Panc1 (cell line): ENCODE measurements around the gene ATL2. TPM values are rescaled to one million over a fixed set of nuclear protein-coding genes. Genes with fewer than 3 reads are reported as not detected.

Experiments
- ATAC-seq: fragments of 200-7000 bp; cut with Tn5 transposase; 2 replicates; pipeline ENCODE4 v1.9.1; 2020; ENCODE audit warnings: mild to moderate bottlenecking, moderate library complexity
- BruUV-seq: library from RNA; stranded (reverse); fragments of 400-500 nt; replicated peaks from 2 replicates; lab custom pipeline; 2021; lab: Mats Ljungman, UMichigan
- CTCF ChIA-PET: fragments of 300-600 bp; sonication (Branson Sonifier 250); formaldehyde crosslinking; loops from one replicate; lab custom pipeline; 2022; ENCODE audit warnings: antibody characterized with exemption; lab: Charles Lee
- POLR2A ChIA-PET: fragments of 300-600 bp; sonication (Branson Sonifier 250); formaldehyde crosslinking; loops from one replicate; lab custom pipeline; 2022; ENCODE audit warnings: antibody characterized with exemption; lab: Charles Lee
- DNase-seq: peaks from one replicate; pipeline ENCODE4 v3.0.0-alpha.2; 2010; ENCODE audit warnings: low read depth, low spot score
- H3K27ac ChIP-seq: 2 replicates; pipeline ENCODE4 v1.5.1; 2011; ENCODE audit warnings: mild to moderate bottlenecking, low read length, inconsistent platforms
- H3K27me3 ChIP-seq: fragments of 200-500 bp; sonication (Bioruptor generic); 2 replicates; pipeline ENCODE4 v1.6.0; 2014; ENCODE audit warnings: low read length, inconsistent platforms; ENCODE audit not compliant: control insufficient read depth, insufficient read depth
- H3K36me3 ChIP-seq: fragments of 200-500 bp; sonication (Bioruptor generic); 2 replicates; pipeline ENCODE4 v1.5.1; 2014; ENCODE audit warnings: inconsistent platforms, mild to moderate bottlenecking, low read length, moderate library complexity; ENCODE audit not compliant: control insufficient read depth, insufficient read depth
- H3K4me1 ChIP-seq: 2 replicates; pipeline ENCODE4 v1.5.1; 2011; ENCODE audit warnings: inconsistent platforms, mild to moderate bottlenecking, low read length, moderate library complexity; ENCODE audit not compliant: control insufficient read depth, insufficient read depth
- H3K4me3 ChIP-seq, 2 experiments: 2 replicates each; pipeline ENCODE4 v1.5.1; 2011 to 2012; ENCODE audit warnings: low read depth in 2 of 2, low read length in 2 of 2, mild to moderate bottlenecking in 2 of 2, inconsistent platforms in 1 of 2, moderate library complexity in 1 of 2
- H3K9me3 ChIP-seq: fragments of 200-500 bp; sonication (Bioruptor generic); 2 replicates; pipeline ENCODE4 v1.5.1; 2014; ENCODE audit warnings: low read depth, mild to moderate bottlenecking, inconsistent platforms, low read length, moderate library complexity; ENCODE audit not compliant: control insufficient read depth, insufficient read depth
- POLR2AphosphoS5 ChIP-seq: IDR thresholded peaks from 2 replicates; pipeline ENCODE4 v1.6.1; 2012; ENCODE audit warnings: mild to moderate bottlenecking, low read depth, low read length, moderate library complexity
- SIN3A ChIP-seq: IDR thresholded peaks from 2 replicates; pipeline ENCODE4 v1.6.1; 2012; ENCODE audit warnings: low read depth, mild to moderate bottlenecking, low read length, moderate library complexity, borderline replicate concordance; ENCODE audit not compliant: insufficient read depth
- TCF7L2 ChIP-seq: IDR thresholded peaks from 2 replicates; pipeline ENCODE4 v1.6.1; 2011; ENCODE audit warnings: mild to moderate bottlenecking, low read depth, low read length, inconsistent platforms
- in situ Hi-C: cut with HindIII; loops from 2 replicates; pipeline ENCODE4 v1.10.0; 2016; ENCODE audit warnings: low sequenced_read_pairs, low pct_unique_long_range_greater_than_20kb
- intact Hi-C: fragments of 100-400 bp; cut with micrococcal nuclease; formaldehyde crosslinking; loops from one replicate; pipeline ENCODE4 v1.10.0; 2022; ENCODE audit not compliant: unreplicated experiment
- total RNA-seq: library from RNA; stranded (reverse); gene quantifications from one replicate; pipeline ENCODE4 v1.2.1, GENCODE V29; 2021; ENCODE audit not compliant: unreplicated experiment
- TF ChIP-seq, protein P1 (sequence below): fragments of 450-650 bp; IDR thresholded peaks from 2 replicates; pipeline ENCODE4 v1.5.1; 2017; ENCODE audit warnings: mild to moderate bottlenecking
- TF ChIP-seq, protein P2 (sequence below), 2 experiments: IDR thresholded peaks; 2 replicates each; pipeline ENCODE4 v1.6.1; 2011 to 2012; ENCODE audit warnings: low read depth in 2 of 2, control low read depth in 1 of 2, low read length in 1 of 2, mild to moderate bottlenecking in 1 of 2, moderate library complexity in 1 of 2; ENCODE audit not compliant: insufficient read depth in 1 of 2

The ATL2 gene
- total RNA-seq, 1 experiment from 2014 or later, result 78.7 TPM

DNA sequence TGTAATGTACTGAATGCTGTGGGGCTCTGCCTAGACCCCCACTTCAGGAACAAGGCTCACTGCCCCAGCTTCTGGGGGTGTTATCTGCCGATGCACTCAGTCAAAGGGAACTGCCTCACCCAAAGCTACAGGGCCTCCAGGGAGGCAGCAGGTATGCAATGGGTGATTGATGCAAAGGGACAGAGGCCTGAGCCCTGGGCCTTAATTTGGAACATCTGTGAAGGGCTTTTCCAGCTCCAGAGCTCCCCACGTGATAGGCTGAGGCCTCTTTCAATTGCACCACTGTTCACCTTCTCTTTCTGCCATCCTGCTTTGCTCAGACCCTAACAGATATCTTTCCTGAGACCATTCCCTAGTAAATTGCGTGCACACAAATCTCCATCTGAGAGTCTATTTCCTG is 131.0 kb downstream of the ATL2 start:
- in situ Hi-C loops (no loop called here), intact Hi-C loops (no loop called here)
- DNase-seq, result no peak
- no peak overlapping the region for H3K4me3 ChIP-seq
- ATAC-seq, result no peak
- TF ChIP-seq, protein P1, sequence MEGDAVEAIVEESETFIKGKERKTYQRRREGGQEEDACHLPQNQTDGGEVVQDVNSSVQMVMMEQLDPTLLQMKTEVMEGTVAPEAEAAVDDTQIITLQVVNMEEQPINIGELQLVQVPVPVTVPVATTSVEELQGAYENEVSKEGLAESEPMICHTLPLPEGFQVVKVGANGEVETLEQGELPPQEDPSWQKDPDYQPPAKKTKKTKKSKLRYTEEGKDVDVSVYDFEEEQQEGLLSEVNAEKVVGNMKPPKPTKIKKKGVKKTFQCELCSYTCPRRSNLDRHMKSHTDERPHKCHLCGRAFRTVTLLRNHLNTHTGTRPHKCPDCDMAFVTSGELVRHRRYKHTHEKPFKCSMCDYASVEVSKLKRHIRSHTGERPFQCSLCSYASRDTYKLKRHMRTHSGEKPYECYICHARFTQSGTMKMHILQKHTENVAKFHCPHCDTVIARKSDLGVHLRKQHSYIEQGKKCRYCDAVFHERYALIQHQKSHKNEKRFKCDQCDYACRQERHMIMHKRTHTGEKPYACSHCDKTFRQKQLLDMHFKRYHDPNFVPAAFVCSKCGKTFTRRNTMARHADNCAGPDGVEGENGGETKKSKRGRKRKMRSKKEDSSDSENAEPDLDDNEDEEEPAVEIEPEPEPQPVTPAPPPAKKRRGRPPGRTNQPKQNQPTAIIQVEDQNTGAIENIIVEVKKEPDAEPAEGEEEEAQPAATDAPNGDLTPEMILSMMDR, result no peak
- TF ChIP-seq, protein P2, sequence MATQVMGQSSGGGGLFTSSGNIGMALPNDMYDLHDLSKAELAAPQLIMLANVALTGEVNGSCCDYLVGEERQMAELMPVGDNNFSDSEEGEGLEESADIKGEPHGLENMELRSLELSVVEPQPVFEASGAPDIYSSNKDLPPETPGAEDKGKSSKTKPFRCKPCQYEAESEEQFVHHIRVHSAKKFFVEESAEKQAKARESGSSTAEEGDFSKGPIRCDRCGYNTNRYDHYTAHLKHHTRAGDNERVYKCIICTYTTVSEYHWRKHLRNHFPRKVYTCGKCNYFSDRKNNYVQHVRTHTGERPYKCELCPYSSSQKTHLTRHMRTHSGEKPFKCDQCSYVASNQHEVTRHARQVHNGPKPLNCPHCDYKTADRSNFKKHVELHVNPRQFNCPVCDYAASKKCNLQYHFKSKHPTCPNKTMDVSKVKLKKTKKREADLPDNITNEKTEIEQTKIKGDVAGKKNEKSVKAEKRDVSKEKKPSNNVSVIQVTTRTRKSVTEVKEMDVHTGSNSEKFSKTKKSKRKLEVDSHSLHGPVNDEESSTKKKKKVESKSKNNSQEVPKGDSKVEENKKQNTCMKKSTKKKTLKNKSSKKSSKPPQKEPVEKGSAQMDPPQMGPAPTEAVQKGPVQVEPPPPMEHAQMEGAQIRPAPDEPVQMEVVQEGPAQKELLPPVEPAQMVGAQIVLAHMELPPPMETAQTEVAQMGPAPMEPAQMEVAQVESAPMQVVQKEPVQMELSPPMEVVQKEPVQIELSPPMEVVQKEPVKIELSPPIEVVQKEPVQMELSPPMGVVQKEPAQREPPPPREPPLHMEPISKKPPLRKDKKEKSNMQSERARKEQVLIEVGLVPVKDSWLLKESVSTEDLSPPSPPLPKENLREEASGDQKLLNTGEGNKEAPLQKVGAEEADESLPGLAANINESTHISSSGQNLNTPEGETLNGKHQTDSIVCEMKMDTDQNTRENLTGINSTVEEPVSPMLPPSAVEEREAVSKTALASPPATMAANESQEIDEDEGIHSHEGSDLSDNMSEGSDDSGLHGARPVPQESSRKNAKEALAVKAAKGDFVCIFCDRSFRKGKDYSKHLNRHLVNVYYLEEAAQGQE (IDR thresholded peaks at IDR 0.05; ENCODE audit: insufficient read depth in 1 of 2, low read depth in 2 of 2, low read length in 1 of 2), result no peak
- TF ChIP-seq POLR2AphosphoS5, result no peak
- no peak for TF ChIP-seq TCF7L2
- no peak for TF ChIP-seq SIN3A
- H3K9me3 ChIP-seq, result no peaks in the 10 kb centered on the region
- no TSS peak for BruUV-seq
- H3K36me3 ChIP-seq, result no peaks in the 10 kb centered on the region
- no peaks in the 10 kb centered on the region for H3K27me3 ChIP-seq
- H3K4me1 ChIP-seq, result no peaks in the 10 kb centered on the region
- no peak overlapping the region for H3K27ac ChIP-seq
- CTCF ChIA-PET, result no interaction called here
- POLR2A ChIA-PET, result no interaction called here

DNA sequence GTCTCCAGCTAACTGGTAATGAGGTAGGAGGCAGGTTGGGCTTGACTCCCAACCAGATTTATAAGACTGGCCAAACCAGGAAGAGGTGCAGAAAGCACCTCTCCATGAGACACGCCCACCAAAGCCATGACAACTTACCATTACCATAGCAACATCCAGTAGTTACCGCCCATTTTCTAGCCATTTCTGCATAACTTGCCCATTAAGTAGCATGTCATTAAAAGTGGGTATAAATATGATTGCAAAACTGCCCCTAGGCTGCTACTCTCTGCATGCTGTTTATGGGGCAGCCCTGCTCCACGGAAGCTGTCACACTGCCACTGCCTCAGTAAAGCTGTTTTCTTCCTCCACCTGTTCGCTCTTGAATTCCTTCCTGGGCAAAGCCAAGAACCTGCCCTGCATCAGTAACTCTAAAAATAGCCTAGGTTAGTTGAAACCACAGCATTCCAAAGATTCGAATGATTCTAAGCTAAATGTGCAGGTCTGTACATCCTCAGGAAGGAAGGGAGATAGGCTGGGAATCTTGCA is 131.9 kb downstream of the ATL2 start:
- BruUV-seq, result no TSS peak
- in situ Hi-C loops, result no loop called here
- H3K36me3 ChIP-seq, result no peaks in the 10 kb centered on the region
- DNase-seq (no peak), ATAC-seq (no peak)
- no peak overlapping the region for H3K4me3 ChIP-seq
- no peaks in the 10 kb centered on the region for H3K4me1 ChIP-seq
- no peaks in the 10 kb centered on the region for H3K9me3 ChIP-seq
- ChIA-PET POLR2A (no interaction called here), CTCF (no interaction called here)
- no peaks in the 10 kb centered on the region for H3K27me3 ChIP-seq
- H3K27ac ChIP-seq, result no peak overlapping the region
- TF ChIP-seq POLR2AphosphoS5, result no peak
- TF ChIP-seq, protein P2 (IDR thresholded peaks at IDR 0.05; ENCODE audit: insufficient read depth in 1 of 2, low read depth in 2 of 2, low read length in 1 of 2), result no peak
- TF ChIP-seq, protein P1, result no peak
- intact Hi-C loops, result no loop called here
